KMS-11 (cell line): ENCODE data around the gene HK3.

Experiments
- H2AFZ ChIP-seq: fragments of 200-600 bp; sonication (generic); 2 replicates; pipeline ENCODE4 v1.6.1; 2016; ENCODE audit warnings: antibody characterized with exemption, mixed run types, low read depth
- H3K27ac ChIP-seq: fragments of 200-600 bp; sonication (generic); 2 replicates; pipeline ENCODE4 v1.6.1; 2016; ENCODE audit warnings: mild to moderate bottlenecking, mixed run types
- H3K27me3 ChIP-seq: fragments of 200-600 bp; sonication (generic); 2 replicates; pipeline ENCODE4 v1.6.1; 2017; ENCODE audit warnings: mild to moderate bottlenecking, low read depth, mixed run types, moderate library complexity; ENCODE audit not compliant: insufficient read depth
- H3K36me3 ChIP-seq: fragments of 200-600 bp; sonication (generic); 2 replicates; pipeline ENCODE4 v1.6.1; 2017; ENCODE audit warnings: mild to moderate bottlenecking, mixed run types; ENCODE audit not compliant: insufficient read depth
- H3K4me1 ChIP-seq: fragments of 200-600 bp; sonication (generic); 2 replicates; pipeline ENCODE4 v1.6.1; 2016; ENCODE audit warnings: mild to moderate bottlenecking, low read depth, mixed run types; ENCODE audit not compliant: poor library complexity, severe bottlenecking
- H3K4me2 ChIP-seq: fragments of 200-600 bp; sonication (generic); 2 replicates; pipeline ENCODE4 v1.7.0; 2016; ENCODE audit warnings: mild to moderate bottlenecking, mixed run types
- H3K4me3 ChIP-seq: fragments of 200-600 bp; sonication (generic); IDR thresholded peaks from 2 replicates; pipeline ENCODE4 v1.6.1; 2017; ENCODE audit warnings: low read depth, low read length, mixed read lengths; ENCODE audit not compliant: insufficient read depth
- H3K79me2 ChIP-seq: fragments of 200-600 bp; sonication (generic); 2 replicates; pipeline ENCODE4 v1.6.1; 2016; ENCODE audit warnings: low read depth, mixed run types; ENCODE audit not compliant: insufficient read depth
- H3K9ac ChIP-seq: fragments of 200-600 bp; sonication (generic); 2 replicates; pipeline ENCODE4 v1.6.1; 2016; ENCODE audit warnings: mild to moderate bottlenecking, mixed run types
- H4K20me1 ChIP-seq: fragments of 200-600 bp; sonication (generic); 2 replicates; pipeline ENCODE4 v1.6.1; 2016; ENCODE audit warnings: mild to moderate bottlenecking, mixed run types; ENCODE audit not compliant: insufficient read depth
- TF ChIP-seq, protein P1 (sequence below): fragments of 200-600 bp; sonication (generic); conservative IDR thresholded peaks from 2 replicates; pipeline ENCODE4 v1.6.1; 2017; ENCODE audit warnings: low read depth, mild to moderate bottlenecking, antibody characterized with exemption, low read length, moderate library complexity, mixed read lengths

HK3 gene

GRCh38 chr5:176886336-176887251 is 12.6 kb downstream of the HK3 start:
- H3K4me3 ChIP-seq: no peak overlapping the region
- TF ChIP-seq, protein P1, sequence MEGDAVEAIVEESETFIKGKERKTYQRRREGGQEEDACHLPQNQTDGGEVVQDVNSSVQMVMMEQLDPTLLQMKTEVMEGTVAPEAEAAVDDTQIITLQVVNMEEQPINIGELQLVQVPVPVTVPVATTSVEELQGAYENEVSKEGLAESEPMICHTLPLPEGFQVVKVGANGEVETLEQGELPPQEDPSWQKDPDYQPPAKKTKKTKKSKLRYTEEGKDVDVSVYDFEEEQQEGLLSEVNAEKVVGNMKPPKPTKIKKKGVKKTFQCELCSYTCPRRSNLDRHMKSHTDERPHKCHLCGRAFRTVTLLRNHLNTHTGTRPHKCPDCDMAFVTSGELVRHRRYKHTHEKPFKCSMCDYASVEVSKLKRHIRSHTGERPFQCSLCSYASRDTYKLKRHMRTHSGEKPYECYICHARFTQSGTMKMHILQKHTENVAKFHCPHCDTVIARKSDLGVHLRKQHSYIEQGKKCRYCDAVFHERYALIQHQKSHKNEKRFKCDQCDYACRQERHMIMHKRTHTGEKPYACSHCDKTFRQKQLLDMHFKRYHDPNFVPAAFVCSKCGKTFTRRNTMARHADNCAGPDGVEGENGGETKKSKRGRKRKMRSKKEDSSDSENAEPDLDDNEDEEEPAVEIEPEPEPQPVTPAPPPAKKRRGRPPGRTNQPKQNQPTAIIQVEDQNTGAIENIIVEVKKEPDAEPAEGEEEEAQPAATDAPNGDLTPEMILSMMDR: no peak
- no peaks in the 10 kb centered on the region for H3K36me3 ChIP-seq
- H2AFZ ChIP-seq: no peak overlapping the region
- H3K79me2 ChIP-seq: no peaks in the 10 kb centered on the region
- no peak overlapping the region for H3K9ac ChIP-seq
- peaks cover 26% of the 10 kb centered on the region for H3K27me3 ChIP-seq
- no peak overlapping the region for H3K27ac ChIP-seq
- H4K20me1 ChIP-seq: no peaks in the 10 kb centered on the region
- H3K4me1 ChIP-seq: no peaks in the 10 kb centered on the region
- H3K4me2 ChIP-seq: no peak overlapping the region

- H3K4me3 ChIP-seq: no peak overlapping the region
- no peaks in the 10 kb centered on the region for H3K4me1 ChIP-seq
- H3K79me2 ChIP-seq: no peaks in the 10 kb centered on the region
- H3K27ac ChIP-seq: no peak overlapping the region
- H3K27me3 ChIP-seq: peaks cover 39% of the 10 kb centered on the region
- H4K20me1 ChIP-seq: no peaks in the 10 kb centered on the region
- TF ChIP-seq, protein P1: no peak
- no peak overlapping the region for H3K9ac ChIP-seq
- no peak overlapping the region for H3K4me2 ChIP-seq
- no peaks in the 10 kb centered on the region for H3K36me3 ChIP-seq
- no peak overlapping the region for H2AFZ ChIP-seq
These were observed 14.6 kb downstream of the HK3 start for GRCh38 chr5:176884571-176884890.

- Histone ChIP-seq H3K4me2 (no peak overlapping the region), H3K36me3 (no peaks in the 10 kb centered on the region), H2AFZ (no peak overlapping the region), H3K27ac (no peak overlapping the region), H3K4me1 (no peaks in the 10 kb centered on the region), H3K9ac (no peak overlapping the region), H3K4me3 (no peak overlapping the region), H3K27me3 (peaks cover 42% of the 10 kb centered on the region), H3K79me2 (no peaks in the 10 kb centered on the region), H4K20me1 (no peaks in the 10 kb centered on the region)
- TF ChIP-seq, protein P1: no peak
These were observed 15.2 kb downstream of the HK3 start for GRCh38 chr5:176883700-176884570.

- no peak overlapping the region for H2AFZ ChIP-seq
- no peak overlapping the region for H3K9ac ChIP-seq
- no peaks in the 10 kb centered on the region for H3K79me2 ChIP-seq
- H3K4me2 ChIP-seq: no peak overlapping the region
- no peaks in the 10 kb centered on the region for H3K4me1 ChIP-seq
- H3K27ac ChIP-seq: no peak overlapping the region
- H3K36me3 ChIP-seq: no peaks in the 10 kb centered on the region
- H4K20me1 ChIP-seq: no peaks in the 10 kb centered on the region
- TF ChIP-seq, protein P1: no peak
- peaks cover 45% of the 10 kb centered on the region for H3K27me3 ChIP-seq
- no peak overlapping the region for H3K4me3 ChIP-seq
These were observed 16.6 kb downstream of the HK3 start for GRCh38 chr5:176882567-176882903.
